CMK (cell line): ENCODE measurements around the gene NOTCH3.

Experiments
- DNase-seq: peaks from one replicate; pipeline ENCODE4 v3.0.0-alpha.2; 2010; ENCODE audit warnings: low read depth

The NOTCH3 gene

DNA sequence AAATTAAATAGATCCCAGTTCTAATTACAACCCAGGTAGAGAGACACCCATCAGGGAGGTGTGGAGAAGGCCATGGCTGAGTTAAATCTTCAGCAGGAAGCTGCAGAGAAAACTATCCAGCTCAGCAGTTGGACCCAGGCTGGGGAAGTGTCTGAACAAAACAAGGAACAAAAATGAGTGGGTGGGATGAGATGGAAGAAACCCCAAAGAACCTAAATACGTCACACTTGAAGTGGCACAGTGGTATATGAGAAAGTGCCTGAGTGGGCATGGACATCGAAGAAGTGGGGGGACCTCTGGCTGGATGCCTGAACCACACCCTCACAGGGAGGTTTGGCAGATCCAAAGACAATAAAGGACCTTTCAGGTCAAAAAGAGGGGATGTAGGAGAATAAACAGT, 35.0 kb upstream of the NOTCH3 start:
- DNase-seq: no peak

DNA sequence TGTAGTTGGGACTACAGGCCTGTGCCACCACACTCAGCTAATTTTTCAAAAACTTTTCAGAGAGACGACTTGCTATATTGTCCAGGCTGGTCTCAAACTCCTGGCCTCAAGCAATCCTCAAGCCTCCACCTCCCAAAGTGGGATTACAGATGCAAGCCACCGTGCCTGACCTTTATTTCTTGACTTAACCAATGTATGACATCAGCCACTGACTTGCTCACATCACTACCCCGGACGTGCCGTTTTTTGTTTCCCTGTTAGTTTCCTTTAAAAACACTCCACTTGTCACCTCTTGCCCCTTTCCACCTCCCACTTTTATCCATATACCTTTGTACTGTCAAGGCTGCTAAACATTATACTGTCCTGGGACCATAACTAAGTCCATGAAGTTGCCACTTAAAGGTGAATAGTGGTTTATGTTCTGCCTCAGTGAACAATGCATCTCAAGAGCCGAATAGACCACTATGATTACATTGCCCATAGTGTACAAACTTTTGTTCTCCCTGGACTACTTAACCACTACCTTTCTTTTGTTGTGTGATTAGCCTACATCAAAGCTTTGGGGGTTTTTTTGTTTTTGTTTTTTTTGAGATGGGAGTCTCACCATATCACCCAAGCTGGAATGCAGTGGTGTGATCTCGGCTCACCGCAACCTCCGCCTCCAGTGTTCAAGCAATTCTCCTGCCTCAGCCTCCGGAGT, 33.8 kb upstream of the NOTCH3 start:
- DNase-seq: no peak

DNA sequence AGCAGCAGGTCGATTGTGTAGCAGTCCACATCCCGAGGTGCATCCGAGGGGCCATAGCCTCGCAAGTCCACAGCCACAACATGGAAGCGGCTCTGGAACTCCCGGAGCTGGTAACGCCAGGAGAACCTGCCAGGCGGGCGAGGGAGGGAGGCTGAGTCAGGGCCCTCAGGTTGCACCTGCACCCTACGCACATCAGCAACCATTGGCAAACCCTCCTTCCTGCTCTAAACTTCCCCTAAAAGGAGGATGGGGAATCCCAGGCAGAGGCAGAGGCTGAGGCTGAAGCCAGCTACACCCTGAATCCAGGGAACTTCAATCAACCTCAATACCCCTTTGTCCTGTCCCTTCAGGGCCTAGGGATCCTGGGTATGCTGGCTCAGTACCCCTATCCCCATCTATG, 30.5 kb upstream of the NOTCH3 start:
- no peak for DNase-seq

DNA sequence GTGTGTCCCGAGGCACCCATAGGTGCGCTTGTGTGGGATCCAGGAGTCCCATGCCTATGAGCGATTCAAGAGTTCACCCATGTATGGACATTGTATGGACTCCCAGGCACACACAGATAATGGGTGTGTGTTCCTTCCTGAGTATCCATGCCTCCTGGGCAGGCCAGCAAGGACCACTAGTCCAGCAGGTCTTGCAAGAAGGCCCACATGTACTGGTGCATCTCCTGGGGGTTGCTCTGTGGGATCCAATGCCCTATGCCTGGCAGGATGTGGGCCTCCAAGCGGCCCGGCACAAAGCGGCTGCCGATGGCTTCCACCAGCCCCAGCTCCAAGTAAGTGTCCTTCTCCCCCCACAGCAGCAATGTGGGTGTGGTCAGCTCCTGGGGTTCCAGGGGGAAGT, 26.5 kb upstream of the NOTCH3 start:
- DNase-seq: no peak

DNA sequence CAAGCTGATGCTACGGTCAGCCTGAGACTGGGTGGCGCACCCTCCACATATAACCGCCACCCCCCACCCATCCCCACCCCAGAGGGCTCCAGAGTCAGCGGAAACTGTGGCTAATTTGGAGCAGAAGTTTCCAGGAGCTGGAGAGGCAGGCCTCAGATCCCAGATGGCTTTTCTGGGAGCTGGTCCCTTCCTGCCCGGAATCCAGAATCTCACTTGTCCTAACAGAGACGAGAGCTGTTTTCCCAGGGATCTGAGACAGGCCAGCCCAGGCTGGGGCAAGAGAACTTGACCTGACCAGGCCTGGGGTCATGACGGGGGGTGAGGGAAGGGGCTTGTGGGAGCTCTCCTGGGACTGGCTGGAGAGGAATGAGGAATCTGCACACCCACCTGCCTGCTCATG, 25.0 kb upstream of the NOTCH3 start:
- no peak for DNase-seq

DNA sequence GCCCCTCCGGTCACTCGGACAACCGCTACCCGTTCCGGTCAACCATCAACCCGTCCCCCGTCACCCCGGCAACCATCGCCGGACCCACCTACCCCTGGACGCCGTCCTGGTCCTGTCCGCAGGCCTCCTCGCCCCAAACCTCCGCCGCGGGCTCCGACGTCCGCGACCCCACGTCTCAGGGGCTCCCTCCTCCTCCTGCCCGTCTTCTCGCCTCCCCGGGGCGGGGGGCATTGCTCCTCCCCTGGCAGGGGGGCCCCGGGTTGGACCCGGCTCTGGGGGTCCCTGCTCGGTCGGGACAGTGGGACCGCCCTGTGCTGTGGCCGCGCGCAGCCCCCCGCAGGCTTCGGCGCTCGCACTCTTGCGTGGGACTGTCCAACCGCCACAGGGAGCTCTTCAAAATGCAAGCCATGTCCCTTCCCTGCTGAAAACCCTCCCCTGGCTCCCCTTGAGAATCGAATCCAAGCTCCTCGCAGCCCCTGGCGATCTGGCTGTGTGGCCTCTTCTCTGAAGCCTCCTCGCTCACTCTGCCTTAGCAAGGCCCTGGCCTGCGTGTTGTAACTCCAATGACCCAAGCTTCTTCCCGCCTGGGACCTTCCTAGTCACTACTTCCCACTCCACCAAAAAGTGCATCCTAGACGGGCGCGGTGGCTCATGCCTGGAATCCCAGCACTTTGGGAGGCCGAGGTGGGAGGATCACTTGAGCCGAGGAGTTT, 23.0 kb upstream of the NOTCH3 start:
- no peak for DNase-seq

DNA sequence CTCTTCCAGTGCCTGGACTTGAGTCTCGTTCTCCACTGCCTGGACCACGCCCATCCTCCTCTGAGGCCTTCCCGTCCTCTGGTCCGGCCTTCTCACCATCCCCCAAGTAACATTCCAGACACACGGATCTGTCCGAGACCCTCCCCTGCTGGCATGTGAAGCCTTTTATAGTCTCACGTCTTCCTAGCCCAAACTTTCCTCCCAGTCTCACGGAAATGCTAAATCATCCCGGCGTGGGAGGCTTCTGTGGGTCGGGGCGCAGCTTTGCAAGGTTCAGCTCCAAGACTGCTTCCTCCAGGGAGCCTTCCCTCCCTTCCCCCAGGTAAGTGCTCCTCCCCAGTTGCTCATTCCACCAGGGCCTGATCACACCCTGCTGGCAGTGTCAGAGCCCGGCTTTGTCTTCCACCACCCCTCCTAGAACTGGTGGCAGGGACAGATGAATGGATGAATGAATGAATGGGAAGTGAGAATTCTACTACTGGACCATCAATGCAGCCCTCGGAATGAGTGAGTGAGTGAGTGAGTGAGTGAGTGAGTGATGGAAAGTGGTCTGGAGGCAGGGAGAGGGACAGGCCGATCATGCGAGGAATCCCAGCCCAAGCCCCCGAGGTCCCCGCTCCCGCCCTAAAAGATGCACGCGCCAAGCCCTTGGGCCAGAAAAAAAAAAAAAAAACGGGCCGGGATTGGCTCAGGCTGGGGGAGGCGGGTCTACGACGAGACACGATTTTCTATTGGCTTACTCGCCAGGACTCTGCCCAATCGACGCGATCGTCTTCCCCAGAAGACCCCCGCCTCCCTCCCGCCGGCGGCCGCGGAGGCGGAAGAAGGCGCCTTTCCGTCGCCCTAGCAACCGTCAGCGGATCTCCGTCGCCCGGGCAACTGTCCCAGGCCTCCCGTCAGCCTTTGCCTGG, 22.2 kb upstream of the NOTCH3 start:
- DNase-seq: peak; percentile 86

DNA sequence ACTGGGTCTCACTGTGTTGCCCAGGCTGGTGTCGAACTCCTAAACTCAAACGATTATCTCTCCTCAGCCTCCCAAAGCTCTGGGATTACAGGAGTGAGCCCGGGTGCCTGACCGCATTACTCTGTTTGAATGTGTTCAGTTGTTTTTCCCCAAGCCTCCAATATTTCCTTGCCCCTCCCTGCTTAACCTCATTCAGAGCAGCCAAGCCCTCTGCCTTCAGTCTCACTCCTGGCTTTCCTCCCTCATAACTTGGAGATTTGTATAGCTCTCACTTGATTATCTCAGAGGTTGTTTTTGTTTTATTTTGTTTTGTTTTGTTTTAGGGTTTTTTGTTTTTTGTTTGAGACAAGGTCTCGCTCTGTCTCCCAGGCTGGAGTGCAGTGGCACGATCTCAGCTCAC, 20.0 kb upstream of the NOTCH3 start:
- DNase-seq: no peak

DNA sequence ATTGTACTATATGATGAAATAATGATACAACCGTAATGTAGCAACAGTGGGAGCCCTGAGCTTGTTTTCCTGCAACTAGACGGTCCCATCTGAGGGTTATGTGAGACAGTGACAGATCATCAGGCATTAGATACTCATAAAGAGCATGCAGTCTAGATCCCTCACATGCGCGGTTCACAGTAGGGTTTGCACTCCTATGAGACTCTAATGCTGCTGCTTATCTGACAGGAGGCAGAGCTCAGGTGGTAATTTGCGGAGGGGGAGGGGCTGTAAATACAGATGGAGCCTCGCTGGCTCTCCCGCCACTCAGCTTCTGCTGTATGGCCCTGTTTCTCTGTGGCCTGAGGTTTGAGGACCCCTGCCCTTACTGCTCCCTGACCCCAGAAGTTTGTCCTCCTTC, 17.7 kb upstream of the NOTCH3 start:
- DNase-seq: no peak

DNA sequence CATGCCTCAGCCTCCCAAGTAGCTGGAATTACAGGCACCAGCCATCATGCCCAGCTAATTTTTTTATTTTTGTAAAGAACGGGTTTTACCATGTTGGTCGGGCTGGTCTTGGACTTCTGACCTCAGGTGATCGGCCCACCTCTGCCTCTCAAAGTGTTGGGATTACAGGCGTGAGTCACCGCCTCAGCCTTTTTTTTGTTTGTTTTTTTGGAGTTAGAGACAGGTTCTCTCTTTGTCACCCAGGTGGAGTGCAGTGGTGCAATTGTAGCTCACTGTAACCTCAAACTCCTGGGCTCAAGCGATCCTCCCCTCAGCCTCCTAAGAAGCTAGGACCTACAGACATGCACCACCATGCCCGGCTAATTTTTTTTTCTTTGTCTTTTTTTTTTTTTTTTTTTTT, 15.6 kb upstream of the NOTCH3 start:
- DNase-seq: no peak

DNA sequence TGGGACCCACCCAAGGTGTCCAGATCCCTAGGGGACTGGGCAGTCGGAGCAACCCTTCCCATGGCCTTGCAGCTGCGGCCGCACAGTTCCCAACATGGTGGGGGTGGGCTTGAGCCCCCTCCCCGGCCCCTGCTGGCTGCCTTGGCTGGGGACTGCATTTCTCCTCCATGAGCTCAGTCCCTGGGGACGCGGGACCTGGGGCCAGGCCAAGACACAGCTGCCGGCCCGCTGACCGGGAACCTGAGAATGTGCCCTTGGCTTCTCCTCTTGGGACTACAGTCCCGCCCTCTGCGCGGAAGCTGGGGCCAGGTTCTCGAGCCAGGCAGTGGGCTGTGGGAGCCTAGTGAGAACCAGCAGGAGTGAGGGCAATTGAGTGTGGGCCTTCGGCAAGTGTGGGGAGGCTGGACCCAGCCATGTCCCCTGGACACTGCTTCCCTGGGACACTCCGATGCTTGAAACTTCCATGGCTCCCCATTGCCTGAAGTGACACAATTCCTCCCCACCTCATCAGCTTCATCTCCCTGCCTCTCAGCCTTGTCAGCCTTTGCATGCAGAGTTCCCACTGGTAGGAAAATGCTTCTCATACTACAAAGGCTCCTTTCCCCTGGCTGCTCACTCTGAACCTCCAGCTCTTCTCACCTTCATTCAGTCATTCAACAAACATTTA, 13.1 kb upstream of the NOTCH3 start:
- no peak for DNase-seq

DNA sequence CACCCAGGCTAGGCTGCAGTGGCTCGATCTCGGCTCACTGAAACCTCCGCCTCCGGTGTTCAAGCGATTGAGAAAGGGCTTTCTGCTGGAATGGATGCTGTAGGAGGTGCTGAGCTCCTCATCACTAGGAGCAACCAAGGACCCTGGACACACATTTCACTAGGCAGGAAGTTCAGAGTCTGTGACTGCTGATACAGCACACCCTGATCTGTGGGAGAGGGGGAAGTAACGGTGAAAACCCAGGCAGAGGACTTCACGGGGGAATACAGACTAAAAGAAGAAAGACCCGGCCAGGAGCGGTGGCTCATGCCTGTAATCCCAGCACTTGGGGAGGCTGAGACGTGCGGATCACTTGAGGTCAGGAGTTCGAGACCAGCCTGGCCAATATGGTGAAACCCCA, 11.9 kb upstream of the NOTCH3 start:
- DNase-seq: no peak

DNA sequence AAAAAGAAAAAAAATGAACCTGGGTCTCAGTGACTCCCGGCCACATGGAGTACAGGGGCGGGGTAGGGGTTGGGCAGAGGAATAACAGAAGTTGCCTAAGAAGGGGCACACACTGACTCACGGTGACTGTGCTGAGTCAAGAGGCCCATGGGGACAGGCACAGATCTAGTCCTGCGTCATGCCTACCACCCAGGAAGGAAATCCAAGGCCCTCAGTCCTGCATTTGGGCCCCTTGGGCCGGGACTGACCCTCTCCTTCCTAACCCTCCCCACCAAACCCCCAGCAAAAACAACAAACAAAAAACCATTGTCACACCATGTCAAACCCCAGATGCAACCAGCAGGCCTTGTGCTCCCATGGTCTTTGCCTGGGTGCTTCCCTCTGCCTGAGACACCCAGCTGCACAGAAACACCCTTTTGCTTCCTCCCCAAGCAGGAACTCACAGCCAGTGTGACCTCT, 9.6 kb upstream of the NOTCH3 start:
- no peak for DNase-seq

DNA sequence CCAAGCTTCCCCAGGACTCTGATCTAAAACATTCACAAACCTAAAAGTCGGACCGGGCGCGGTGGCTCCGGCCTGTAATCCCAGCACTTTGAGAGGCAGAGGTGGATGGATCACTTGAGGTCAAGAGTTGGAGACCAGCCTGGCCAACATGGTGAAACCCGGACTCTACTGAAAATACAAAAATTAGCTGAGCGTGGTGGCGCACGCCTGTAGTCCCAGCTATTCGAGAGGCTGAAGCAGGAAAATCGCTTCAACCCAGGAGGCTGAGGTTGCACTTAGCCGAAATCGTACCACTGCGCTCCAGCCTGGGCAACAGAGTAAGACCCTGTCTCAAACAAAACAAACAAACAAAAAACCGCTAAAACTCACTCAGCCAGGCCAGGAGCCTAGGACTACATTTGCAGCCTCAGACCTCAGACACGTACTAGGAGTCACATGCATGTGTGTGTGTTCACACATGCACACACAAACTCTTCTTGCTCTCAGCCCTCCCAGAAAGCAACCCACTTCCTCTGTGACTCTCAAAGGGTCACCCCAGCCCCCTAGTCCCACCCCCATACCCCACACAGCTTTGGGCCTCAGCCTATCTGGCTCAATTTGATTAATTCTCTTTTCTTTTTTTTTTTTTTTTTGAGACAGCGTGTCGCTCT, 704 bp upstream of the NOTCH3 start:
- no peak for DNase-seq

DNA sequence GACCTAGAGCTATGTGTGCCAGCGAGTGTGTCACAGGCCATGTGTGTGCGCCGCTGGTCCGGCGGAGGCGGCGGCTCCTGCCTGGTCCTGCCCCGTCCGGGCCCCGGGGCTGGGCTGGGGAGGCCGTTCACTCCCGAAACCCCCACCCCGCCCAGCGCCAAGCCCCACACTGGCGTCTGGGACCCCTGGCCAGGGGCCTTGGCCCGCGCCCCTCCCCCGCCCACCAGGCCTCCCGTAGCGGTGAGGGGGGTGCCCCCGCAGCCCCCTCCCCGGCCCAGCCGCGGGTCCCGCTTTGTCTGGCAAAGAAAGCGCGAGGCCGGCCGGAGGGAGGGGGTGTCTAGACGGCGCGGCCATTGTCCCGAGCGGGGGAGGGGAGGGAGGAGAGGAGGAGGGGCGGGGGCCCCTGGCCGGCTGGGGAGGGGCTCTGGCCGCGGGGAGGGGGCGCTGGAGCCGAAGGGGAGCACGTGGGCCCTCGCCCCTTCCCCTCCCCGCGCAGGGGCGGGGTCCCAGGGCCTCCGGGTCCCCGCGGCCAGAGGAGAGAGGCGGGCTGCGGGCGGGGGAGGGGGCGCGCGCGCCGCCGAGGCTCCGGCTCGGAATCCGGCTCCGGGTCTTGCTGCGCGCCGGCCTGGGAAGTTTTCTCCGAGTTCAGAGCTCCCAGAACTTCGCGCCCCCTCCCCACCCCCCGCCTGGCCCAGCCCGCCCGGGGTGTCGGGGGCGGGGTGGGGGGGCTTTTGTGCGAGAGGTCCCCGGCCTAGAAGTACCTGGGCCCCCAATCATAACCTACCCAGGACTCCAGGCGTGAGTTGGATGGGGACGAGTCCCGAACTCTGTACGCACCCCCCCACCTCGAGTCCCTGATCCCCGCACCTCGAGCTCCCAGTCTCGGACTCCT, 888 bp downstream of the NOTCH3 start:
- DNase-seq: no peak

DNA sequence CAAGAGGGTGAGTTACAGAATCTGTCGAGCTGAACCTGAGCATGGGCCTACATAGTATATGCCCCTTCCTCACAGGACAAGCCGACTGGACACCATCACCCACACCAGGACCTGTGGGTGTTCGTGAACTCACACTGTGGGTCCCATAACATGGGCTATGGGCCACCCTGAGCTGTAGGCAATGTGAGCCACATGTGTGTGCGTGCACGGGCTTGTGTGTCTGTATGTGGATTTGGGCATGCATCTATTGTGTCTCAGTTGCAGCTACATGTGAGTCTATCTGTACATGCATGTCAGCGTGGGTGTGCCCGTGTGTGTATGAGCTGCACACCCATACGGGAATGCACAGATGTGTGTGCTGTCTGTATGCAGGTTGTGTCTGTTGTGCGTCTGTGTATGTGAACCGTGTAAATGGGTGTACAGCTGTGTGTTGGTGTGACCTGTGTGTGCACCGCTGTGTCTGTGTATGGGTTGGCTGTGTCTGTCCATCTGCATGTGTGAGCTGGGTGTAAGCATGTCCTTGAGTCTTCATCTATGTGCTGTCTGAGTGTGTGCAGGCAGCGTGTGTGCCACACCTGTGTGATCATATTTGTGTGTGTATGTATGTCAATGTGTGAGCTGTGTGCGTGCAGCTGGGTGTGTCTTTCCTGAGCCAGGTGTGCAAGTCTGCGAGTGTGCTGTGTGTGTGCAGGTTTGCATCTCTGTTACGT, 1.7 kb downstream of the NOTCH3 start:
- no peak for DNase-seq

DNA sequence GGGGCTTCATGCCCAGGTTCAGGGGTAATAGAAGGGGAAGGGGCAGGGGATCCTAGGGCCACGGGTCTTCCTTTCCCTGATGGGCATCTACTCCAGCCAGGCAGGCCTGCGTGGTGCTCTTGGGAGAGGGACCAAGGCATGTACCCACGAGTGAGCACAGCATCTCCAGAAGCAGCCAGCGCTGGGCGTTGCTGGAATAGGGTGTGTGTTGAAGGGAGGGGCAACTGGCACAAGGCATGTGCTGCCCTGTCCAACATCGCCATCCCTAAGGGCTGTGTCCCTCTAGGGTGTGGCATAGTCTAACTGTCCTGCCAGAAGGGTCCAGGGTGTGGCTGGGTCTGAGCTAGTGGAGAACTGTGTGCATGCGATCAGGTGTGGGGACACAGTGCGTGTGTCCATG, 2.9 kb downstream of the NOTCH3 start:
- no peak for DNase-seq

DNA sequence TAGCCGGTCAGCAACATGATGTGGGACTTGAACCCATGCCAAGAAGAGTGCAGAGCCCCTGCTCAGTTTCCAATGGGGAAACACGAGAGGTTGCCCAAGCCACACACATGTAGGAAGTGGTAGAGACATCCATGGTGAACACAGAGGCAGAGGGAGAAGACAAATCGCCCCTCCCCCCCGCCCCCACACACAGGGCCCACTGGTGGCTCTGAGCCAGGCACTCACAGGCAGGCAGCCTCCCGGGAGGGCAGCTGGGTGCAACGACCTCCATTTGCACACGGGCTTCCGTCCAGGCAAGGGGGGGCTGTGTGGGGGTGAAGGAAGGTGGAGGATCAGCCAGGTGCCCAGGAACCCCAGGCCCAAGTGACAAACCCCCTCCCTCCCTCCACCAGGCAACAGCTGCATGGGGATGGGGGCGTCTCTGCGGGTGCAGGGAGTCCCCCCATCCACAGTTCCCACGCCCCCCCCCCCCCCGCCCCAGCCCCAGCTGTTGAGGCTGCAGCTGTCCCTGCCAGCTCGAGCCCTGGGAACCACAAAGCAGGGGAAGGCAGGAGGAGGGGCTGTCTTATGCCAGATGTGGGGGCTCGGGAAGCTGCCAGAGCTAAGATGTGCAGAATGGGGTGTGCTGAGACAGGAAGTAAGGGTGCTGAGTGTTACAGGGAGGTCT, 3.4 kb downstream of the NOTCH3 start:
- no peak for DNase-seq

DNA sequence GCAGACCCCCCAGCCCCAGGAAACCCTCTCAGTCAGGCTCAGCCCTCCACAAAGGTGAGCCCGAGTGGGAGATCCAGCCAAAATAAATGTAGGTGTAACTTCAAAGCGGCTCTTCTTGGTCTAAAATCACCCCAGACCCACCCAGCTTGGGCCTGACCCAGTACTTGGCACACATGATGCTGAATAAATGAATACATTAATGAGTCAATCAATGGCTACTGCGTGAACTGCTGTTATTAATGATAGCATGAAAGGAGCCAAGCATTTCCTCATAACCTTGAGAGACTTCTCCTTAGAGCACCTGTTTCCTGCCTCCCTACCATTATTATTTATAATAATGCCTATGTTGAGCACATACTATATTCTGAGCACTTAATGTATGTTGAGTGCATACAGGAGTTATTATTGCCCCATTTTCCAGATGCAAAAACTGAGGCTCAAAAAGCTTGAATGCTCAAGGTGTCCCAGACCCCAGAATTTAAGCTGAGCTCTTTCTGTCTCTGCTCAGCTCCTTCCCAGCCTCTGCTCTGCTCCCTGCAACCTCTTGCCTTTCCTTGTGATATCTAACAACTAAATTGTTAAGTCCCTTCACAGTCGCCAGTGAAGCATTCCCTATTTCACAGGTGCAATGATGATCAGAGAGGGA, 4.3 kb downstream of the NOTCH3 start:
- DNase-seq: no peak
